ENCODE data around the gene COX19.
A peak's percentile ranks its signal among the peaks of the same experiment; 100 is the strongest.
"Not testable (repeated sequence)": the region's sequence is repeated elsewhere in the genome, so short reads cannot be mapped to it uniquely, and the experiment has no call there.

COX19 gene

DNA sequence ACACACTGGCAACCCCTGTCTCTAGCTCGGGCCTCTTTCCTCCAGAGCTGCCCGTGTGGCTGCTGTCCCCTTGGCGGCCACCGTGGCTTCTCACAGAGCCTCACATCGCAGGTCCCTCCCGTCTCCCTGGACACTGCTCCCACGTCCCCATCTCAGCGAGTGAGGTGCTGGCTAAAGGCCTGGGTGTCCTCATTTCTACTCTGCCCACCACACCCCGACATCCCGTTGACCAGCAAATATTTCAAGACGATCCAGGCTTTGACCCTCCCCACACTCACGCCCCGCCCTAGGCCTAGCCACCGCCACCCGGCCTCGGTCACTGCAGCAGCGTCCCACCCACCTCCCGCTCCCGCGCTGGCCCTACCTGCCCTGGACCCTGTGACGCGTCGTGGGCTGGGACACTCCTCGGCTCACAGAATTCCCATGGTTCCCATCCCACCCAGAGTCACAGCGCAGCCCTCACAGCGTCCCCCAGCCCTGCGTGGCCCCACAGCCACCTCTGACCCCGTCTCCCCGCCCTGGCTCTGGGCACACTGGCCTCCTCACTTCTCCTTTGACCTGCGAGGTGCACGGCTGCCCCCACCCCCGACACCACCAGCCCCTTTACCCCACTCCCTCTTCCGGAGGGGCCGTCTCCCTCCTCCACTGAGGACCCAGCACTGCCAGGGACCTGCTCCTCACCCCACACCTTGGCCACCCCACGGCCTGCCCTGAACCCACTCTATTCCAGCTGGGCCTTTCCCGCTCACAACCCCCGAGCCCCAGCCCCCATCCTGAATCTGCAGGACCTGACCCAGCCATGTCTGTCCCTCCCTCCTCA, 27.7 kb downstream of the COX19 start:
- H3K27ac ChIP-seq: no peak overlapping the region
- no peak overlapping the region for H3K9ac ChIP-seq
- H3K9me3 ChIP-seq: no peaks in the 10 kb centered on the region
- peaks cover 26% of the 10 kb centered on the region for H3K36me3 ChIP-seq
- H3K4me3 ChIP-seq: no peak overlapping the region
- peaks cover 53% of the 10 kb centered on the region for H4K20me1 ChIP-seq
- peaks cover 35% of the 10 kb centered on the region for H3K4me1 ChIP-seq
- peaks cover 4% of the 10 kb centered on the region; the same call in 1 of the 2 replicates for H3K27me3 ChIP-seq
- H3K4me2 ChIP-seq: no peak overlapping the region
- TF ChIP-seq Cebpa-rat (IDR thresholded peaks at IDR 0.05): no peak

GRCh38 chr7:946256-946996, 28.9 kb downstream of the COX19 start:
- no peak for TF ChIP-seq Cebpa-rat (IDR thresholded peaks at IDR 0.05)
- H3K36me3 ChIP-seq: peaks cover 26% of the 10 kb centered on the region
- no peak overlapping the region for H3K4me2 ChIP-seq
- no peak overlapping the region for H3K27ac ChIP-seq
- H3K4me1 ChIP-seq: peaks cover 27% of the 10 kb centered on the region
- no peak overlapping the region for H3K4me3 ChIP-seq
- peaks cover 54% of the 10 kb centered on the region for H4K20me1 ChIP-seq
- H3K27me3 ChIP-seq: peaks cover 9% of the 10 kb centered on the region; the same call in 1 of the 2 replicates
- no peak overlapping the region for H3K9ac ChIP-seq
- no peaks in the 10 kb centered on the region for H3K9me3 ChIP-seq

DNA sequence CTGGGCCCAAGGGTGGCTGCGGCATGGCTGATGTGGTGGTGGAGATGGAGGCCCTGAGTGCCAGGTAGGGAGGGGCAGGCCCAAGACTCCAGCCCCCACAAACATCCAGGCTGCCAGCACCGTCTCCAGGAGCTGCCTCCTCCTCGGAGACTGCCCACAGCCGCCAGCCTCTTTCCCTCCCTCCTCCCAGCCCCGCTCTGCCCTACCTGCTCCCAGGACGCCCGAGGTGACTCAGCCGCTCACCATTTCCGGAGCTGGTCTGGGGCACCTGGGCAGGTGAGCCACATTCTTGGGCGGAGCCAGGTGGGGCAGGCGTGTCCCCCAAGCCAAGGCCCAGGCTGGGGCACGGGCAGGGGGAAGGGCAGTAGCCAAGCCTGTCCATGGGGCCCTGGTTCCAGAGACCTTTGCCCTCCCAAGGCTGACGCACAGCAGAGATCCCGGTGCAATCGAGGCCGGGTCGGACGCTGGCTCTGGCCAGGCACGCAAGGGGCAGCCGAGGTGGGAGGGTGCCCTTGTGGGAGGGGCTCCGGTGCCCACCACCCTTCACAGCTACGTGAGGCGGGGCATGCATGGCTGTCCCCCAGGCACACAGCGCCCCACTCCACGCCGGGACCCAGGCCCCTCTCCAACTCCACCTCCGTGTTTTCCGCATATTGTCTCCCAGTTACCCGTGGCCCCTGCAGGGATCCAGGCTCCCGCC, 29.6 kb downstream of the COX19 start:
- peaks cover 9% of the 10 kb centered on the region; the same call in 1 of the 2 replicates for H3K27me3 ChIP-seq
- peaks cover 62% of the 10 kb centered on the region for H4K20me1 ChIP-seq
- H3K4me2 ChIP-seq: no peak overlapping the region
- H3K9ac ChIP-seq: no peak overlapping the region
- peaks cover 2% of the 10 kb centered on the region; the same call in 1 of the 2 replicates for H3K9me3 ChIP-seq
- no peak overlapping the region for H3K4me3 ChIP-seq
- TF ChIP-seq Cebpa-rat (IDR thresholded peaks at IDR 0.05): no peak
- peaks cover 26% of the 10 kb centered on the region for H3K36me3 ChIP-seq
- H3K4me1 ChIP-seq: peaks cover 25% of the 10 kb centered on the region
- no peak overlapping the region for H3K27ac ChIP-seq

DNA sequence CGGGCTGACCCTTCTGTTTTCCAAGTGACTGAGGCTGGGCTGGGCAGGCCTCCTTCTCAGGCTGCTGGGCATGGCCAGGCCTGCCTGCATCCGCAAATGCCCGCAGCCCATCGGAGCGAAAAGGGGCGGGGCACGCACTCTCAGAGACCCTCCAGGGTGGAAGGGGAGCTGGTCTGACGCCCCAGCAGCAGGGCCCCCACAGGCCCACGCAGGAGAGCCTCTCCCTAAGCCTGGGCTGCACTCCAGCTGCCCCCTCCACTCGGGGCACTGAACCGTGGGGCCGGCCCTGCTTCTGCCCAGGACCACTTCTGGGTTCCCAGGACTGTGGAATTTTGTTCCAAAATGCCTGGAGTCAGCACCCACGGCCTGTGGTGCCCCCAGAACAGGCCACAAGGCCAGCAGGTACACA, 30.2 kb downstream of the COX19 start:
- H3K27me3 ChIP-seq: peaks cover 9% of the 10 kb centered on the region; the same call in 1 of the 2 replicates
- no peak for TF ChIP-seq Cebpa-rat (IDR thresholded peaks at IDR 0.05)
- H3K9ac ChIP-seq: no peak overlapping the region
- H3K9me3 ChIP-seq: peaks cover 8% of the 10 kb centered on the region; the same call in 1 of the 2 replicates
- H3K4me1 ChIP-seq: peaks cover 24% of the 10 kb centered on the region
- H4K20me1 ChIP-seq: peaks cover 67% of the 10 kb centered on the region
- H3K4me3 ChIP-seq: no peak overlapping the region
- H3K4me2 ChIP-seq: no peak overlapping the region
- no peak overlapping the region for H3K27ac ChIP-seq
- H3K36me3 ChIP-seq: peaks cover 29% of the 10 kb centered on the region

DNA sequence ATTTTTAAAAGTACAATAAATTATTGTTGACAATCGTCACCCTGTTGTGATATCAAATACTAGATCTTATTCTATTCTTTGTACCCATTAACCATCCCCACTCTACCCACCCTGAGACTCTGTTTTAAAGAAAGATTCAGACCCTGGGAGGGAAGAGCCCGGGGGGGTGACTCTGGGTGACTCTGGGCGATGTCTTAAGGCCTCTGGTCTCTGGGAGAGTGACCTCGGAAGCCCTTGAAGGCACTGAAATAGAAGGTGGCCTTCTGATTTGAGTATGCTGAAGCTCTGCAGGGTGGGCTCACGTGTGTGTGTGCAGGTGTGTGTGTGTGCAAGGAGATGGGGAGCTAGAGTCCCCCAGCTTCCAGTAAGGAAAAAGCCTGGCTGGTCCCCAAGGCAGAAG, 30.6 kb downstream of the COX19 start:
- Histone ChIP-seq H3K27ac (no peak overlapping the region), H3K9ac (no peak overlapping the region), H3K4me2 (no peak overlapping the region)

GRCh38 chr7:943793-944192, 31.6 kb downstream of the COX19 start:
- peaks cover 11% of the 10 kb centered on the region; the same call in 1 of the 2 replicates for H3K4me1 ChIP-seq

More for the DNA sequence above, 30.6 kb downstream of the COX19 start:
- Histone ChIP-seq H3K9me3 (peaks cover 12% of the 10 kb centered on the region; the same call in 1 of the 2 replicates), H3K4me3 (no peak overlapping the region), H3K36me3 (peaks cover 31% of the 10 kb centered on the region), H4K20me1 (peaks cover 67% of the 10 kb centered on the region), H3K4me1 (peaks cover 20% of the 10 kb centered on the region), H3K27me3 (peaks cover 9% of the 10 kb centered on the region; the same call in 1 of the 2 replicates)
- no peak for TF ChIP-seq Cebpa-rat (IDR thresholded peaks at IDR 0.05)

GRCh38 chr7:940599-941408, 34.5 kb downstream of the COX19 start:
- Histone ChIP-seq H3K4me2 (peak overlapping the region; percentile 28; the same call in 1 of the 2 replicates), H3K9ac (no peak overlapping the region), H4K20me1 (peaks cover 66% of the 10 kb centered on the region), H3K27me3 (peaks cover 9% of the 10 kb centered on the region; the same call in 1 of the 2 replicates), H3K4me1 (peaks cover 31% of the 10 kb centered on the region), H3K36me3 (peaks cover 30% of the 10 kb centered on the region; the same call in 1 of the 2 replicates), H3K9me3 (peaks cover 13% of the 10 kb centered on the region; the same call in 1 of the 2 replicates), H3K27ac (no peak overlapping the region), H3K4me3 (no peak overlapping the region)
- no peak for TF ChIP-seq Cebpa-rat (IDR thresholded peaks at IDR 0.05)

More at GRCh38 chr7:943793-944192, 31.6 kb downstream of the COX19 start:
- not testable (repeated sequence) for H3K4me2 ChIP-seq, H3K4me3 ChIP-seq, H3K27ac ChIP-seq, H3K27me3 ChIP-seq, H3K9ac ChIP-seq
- peaks cover 13% of the 10 kb centered on the region; the same call in 1 of the 2 replicates for H3K9me3 ChIP-seq
- peaks cover 58% of the 10 kb centered on the region for H4K20me1 ChIP-seq
- H3K36me3 ChIP-seq: peaks cover 27% of the 10 kb centered on the region; the same call in 1 of the 2 replicates

GRCh38 chr7:939843-940242, 35.5 kb downstream of the COX19 start:
- H3K27me3 ChIP-seq: peaks cover 9% of the 10 kb centered on the region; the same call in 1 of the 2 replicates
- H4K20me1 ChIP-seq: peaks cover 66% of the 10 kb centered on the region
- H3K9ac ChIP-seq: no peak overlapping the region
- H3K27ac ChIP-seq: no peak overlapping the region
- peaks cover 13% of the 10 kb centered on the region; the same call in 1 of the 2 replicates for H3K9me3 ChIP-seq
- H3K4me3 ChIP-seq: no peak overlapping the region
- TF ChIP-seq Cebpa-rat (IDR thresholded peaks at IDR 0.05): no peak
- peaks cover 41% of the 10 kb centered on the region for H3K4me1 ChIP-seq
- H3K4me2 ChIP-seq: no peak overlapping the region
- peaks cover 27% of the 10 kb centered on the region; the same call in 1 of the 2 replicates for H3K36me3 ChIP-seq

All from BLaER1 (cell line).